HG03066 (cell line): ENCODE results near the gene CDX1.

ENCODE experiments used
- ATAC-seq: cut with Tn5 transposase; IDR thresholded peaks from one replicate; pipeline ENCODE4 v1.9.1; 2021; ENCODE audit warnings: low read depth; ENCODE audit not compliant: unreplicated experiment

CDX1 gene

DNA sequence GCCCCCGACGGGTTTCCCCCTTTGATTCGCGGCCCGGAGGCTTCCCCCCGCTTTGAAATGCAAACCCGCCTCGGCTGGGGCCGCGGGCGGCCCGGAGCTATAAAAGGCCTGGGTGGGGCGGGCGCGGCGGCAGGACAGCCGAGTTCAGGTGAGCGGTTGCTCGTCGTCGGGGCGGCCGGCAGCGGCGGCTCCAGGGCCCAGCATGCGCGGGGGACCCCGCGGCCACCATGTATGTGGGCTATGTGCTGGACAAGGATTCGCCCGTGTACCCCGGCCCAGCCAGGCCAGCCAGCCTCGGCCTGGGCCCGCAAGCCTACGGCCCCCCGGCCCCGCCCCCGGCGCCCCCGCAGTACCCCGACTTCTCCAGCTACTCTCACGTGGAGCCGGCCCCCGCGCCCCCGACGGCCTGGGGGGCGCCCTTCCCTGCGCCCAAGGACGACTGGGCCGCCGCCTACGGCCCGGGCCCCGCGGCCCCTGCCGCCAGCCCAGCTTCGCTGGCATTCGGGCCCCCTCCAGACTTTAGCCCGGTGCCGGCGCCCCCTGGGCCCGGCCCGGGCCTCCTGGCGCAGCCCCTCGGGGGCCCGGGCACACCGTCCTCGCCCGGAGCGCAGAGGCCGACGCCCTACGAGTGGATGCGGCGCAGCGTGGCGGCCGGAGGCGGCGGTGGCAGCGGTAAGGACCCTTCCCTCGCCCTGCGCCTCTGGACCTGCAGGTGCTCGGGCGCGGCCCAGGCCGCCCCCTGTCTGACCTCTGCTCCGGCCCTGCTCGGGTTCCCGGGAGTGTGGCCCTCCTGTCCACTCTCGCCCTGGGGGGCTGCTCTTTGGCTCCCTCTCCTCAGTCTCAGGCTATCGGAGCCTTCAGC is at the start of gene CDX1:
CDX1 (plus strand) TSS at position 129 of the 862 bp plus-strand sequence; CDS start at position 228, 99 bp downstream.
- ATAC-seq: no peak

- no peak for ATAC-seq
Observed at GRCh38 chr5:150117945-150118560, 48.5 kb upstream of the CDX1 start.

GRCh38 chr5:150118561-150119229 is 47.9 kb upstream of the CDX1 start:
- no peak for ATAC-seq

GRCh38 chr5:150119421-150120061 is 47.0 kb upstream of the CDX1 start:
- no peak for ATAC-seq

GRCh38 chr5:150120062-150120441 is 46.5 kb upstream of the CDX1 start:
- no peak for ATAC-seq

GRCh38 chr5:150120617-150121447 is 45.7 kb upstream of the CDX1 start:
- ATAC-seq: no peak

DNA sequence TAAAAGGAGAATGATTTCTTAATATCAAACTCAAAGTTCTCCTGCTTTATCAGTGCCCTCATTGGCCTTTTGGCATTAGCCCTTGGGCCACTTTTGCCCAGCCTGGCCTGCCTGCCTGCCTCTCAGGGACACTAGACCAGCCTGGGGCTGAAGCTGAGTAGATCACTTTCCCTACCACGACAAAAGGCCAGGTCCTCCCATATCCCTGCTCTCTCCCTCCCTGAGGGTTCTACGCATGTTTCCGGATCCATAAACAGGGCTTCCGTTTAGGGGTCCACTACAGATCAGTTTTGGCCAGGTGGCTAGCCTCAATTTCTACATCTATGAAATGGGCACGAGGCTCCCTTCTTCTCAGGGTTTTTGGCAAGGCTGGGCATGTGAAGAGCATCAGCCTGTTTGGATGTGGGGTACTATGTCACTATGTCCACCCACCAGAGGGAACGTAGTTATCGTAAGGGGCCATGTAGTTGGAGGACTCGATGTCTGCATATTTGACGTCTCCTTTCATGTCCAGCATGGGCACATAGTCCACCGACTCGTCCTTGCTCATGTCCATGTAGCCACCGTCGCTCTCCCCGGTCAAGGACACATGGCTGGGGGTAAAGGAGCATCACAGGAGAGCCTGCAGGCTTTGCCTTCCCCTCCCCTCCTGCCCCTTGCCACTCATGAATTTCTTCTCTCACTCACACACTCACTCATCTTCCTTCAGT is 45.0 kb upstream of the CDX1 start:
- no peak for ATAC-seq

GRCh38 chr5:150122158-150122510 is 44.4 kb upstream of the CDX1 start:
- ATAC-seq: no peak

DNA sequence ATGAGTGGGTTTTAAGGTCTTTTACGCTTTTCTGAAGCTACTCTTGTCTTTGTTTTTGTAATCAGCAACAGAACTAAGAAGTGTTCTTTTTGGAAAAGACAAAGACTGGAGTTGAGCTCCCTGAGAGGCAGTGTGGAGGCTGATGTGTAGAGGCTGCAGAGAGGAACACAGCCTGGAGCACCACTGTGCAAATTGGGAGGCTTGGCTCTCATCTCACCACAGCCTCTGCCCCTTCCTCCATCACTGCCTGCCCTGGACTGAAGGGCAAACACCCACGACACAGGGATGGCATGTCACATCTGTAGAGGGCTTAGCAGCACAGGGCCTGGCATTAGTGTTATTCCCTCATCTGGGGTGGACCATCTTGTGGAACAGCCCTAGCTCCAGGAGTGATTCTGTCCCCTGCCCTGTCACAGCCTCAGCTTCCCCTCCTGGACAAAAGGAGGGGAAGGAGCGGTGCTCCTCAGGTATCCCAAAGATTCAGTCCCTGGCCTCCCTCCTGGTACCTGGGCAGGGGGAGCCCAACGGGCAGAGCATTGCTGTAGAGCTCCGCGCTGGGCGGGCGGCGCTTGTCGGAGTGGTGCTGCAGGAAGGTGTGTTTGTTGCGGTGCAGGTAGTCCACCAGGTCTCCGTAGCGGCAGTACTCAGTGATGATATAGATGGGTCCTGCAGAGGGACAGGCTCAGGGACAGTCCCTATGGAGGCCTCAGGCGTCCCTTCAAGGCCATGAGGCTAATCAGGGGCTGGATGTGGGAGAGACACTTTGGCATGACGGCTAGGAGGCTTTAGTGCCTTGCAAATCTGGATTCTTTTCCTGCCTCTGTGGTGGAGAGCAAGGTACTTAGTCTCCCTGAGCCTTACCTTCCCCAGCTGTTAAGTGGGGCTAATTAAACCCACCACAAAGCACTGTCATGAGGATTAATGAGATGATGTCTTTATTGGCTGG is 43.8 kb upstream of the CDX1 start:
- ATAC-seq: no peak

GRCh38 chr5:150123542-150123941 is 43.0 kb upstream of the CDX1 start:
- ATAC-seq: no peak

DNA sequence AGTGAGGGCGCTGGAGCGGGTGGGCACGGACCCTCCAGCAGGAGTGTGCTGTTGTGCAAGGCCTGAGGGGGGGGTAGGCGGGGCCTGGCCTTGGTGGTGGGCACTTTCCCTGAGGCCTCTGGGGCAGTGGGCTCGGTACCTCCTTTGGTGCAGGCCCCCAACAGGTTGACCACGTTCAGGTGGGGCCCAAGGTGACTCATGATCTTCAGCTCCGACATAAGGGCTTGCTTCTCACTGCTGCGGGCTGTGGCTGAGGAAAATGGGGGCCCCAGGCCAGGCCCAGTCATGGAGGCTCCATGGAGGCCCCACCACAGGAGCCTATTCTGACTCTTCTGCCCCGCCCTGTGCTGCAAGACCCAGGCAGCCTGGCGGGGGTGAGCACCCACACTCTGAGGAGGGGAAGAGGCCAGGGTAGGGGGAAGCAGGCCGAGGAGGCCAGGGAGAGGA is 42.4 kb upstream of the CDX1 start:
- ATAC-seq: no peak

- no peak for ATAC-seq
Observed at GRCh38 chr5:150124596-150124995, 42.0 kb upstream of the CDX1 start.

DNA sequence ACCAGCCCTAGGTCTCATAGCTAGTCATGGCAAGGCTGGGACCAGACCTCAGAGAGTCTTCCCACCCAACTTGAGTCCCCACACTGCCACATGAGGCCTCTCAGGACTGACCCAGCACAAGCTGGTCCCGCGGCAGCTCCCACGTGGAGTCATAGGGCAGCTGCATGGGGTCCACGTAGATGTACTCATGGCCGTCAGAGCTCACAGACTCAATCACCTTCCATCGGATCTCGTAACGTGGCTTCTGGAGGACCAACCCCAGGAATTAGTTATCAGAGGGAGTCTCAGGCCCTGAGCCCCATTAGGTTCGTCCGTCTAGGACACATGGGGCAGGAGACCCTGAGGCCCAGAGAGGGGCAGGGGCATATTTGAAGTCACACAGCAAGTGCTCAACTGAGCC is 41.2 kb upstream of the CDX1 start:
- ATAC-seq: no peak

DNA sequence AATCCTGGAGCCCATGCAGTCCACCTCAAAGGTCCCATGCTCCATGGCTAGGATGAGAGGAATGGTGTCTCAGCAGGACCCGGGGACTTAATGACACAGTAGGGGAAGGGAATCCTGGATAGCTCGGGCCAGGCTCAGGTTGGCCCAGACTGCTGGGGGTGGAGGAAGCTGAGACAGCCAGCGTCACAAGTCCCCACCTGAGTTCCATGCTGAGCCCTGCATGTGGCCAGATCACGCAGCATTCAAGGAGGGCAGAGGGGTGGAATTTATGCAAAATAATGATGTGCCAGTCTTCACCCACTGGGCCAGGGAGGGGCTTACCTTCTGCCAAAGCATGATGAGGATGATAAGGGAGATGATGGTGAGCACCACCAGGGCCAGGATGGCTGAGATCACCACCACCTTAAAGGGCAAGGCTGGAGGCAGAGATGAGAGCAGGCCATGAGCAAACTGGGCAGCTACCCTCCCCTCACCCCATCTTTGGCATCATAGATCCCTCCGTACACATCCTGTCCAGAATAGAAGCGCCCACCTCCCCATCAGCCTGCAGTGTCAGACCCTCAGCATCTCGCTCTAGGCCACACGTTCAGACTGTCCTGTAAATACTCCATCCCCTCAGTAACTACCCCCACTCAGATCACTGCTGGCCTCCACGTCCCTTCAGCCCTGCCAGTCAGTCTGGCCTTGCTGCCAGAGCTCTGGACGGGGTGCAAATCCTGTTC is 40.2 kb upstream of the CDX1 start:
- no peak for ATAC-seq

DNA sequence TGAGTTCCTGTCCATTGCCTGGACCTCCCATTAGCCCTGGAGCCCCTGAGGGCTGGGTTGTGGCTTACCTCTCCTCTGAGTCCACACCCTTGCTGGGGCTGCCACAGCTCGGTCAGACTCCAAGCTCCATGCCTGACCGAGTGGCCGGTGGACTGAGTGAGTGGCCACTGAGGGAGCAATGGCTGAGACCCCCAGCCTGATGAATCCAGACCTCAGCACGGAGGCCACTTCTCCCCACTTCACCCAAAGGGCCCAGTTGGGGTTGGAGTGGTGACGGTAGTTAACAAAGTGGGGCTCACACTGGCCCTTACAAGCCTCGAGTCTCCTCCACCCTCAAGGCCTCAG is 39.7 kb upstream of the CDX1 start:
- ATAC-seq: no peak

DNA sequence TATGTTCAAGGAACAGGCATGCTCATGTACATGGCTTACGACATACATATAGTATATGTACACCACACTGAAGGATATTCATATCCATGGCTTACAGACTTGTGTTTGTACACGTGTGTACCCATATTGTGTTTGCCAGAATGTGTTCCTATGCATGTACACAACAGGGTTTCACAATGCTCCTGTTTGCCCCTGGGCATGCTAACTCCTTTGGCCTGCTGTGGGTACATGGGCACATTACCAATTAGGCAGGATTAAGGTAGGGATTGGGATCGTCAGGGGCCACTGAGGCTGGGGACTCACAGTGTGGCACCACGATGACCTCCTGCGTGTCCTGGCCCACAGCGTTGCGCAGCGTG is 37.1 kb upstream of the CDX1 start:
- ATAC-seq: no peak

GRCh38 chr5:150129813-150130492 is 36.6 kb upstream of the CDX1 start:
- no peak for ATAC-seq
